Measurements from ENCODE around the gene CD79A.

DNA sequence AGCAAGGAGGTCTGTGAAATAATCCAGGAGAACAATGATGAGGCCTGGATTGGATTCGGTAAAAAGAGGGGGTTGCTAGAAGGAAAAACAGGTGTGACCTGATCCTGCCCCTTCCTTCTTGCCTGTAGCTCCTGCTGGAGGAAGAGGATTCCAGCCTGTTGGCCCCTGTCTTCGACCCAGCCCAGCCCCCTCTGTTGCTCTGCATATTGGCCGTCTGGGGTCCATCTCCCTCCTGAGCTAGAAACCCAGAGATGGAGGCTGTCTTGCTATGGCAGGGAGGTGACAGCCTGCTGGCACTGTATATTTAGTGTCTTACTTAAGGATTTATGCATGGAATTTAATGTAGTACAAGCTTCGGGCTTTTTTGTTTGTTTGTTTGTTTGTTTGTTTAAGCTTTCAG is 25.6 kb upstream of the CD79A start:
- TF ChIP-seq CTCF (IDR thresholded peaks at IDR 0.05): no peak
- no peak for TF ChIP-seq ZFX (IDR thresholded peaks at IDR 0.05; ENCODE audit: borderline replicate concordance)
